Muscle of back (tissue), 11 donors: ENCODE data around the gene PCDHGA12. TPM values are rescaled to one million over a fixed set of nuclear protein-coding genes. Genes with fewer than 3 reads are reported as not detected.
A peak's percentile ranks its signal among the peaks of the same experiment; 100 is the strongest.

Source experiments
- DNase-seq, 3 donors: peaks; one replicate each; pipeline versions ENCODE4 v3.0.0 to v3.0.0-alpha.2; 2013
- polyA plus RNA-seq, 10 donors: library from polyadenylated mRNA; unstranded; fragments of 120-200 nt; gene quantifications; one replicate each; pipeline ENCODE4 v1.2.1, GENCODE V29; 2013; ENCODE audit not compliant: insufficient read length in 10 of 10

The PCDHGA12 gene
- polyA plus RNA-seq, 10 donors: 1.2 to 3.1 (median 2.3) TPM

- no peak for DNase-seq
These were observed 6.9 kb downstream of the PCDHGA12 start for GRCh38 chr5:141437221-141437620.

- DNase-seq: no peak
These were observed 9.3 kb downstream of the PCDHGA12 start for GRCh38 chr5:141439411-141440141.

GRCh38 chr5:141440341-141440740, 10.0 kb downstream of the PCDHGA12 start:
- no peak for DNase-seq

GRCh38 chr5:141441571-141442170, 11.4 kb downstream of the PCDHGA12 start:
- no peak for DNase-seq

GRCh38 chr5:141465351-141465750, 35.0 kb downstream of the PCDHGA12 start:
- DNase-seq: no peak

- peak; percentile 94 to 97 (median 96) for DNase-seq
These were observed 45.4 kb downstream of the PCDHGA12 start, which contains the start of gene PCDHGC3 for GRCh38 chr5:141475625-141476131. Gene PCDHGC3, plus strand, starts transcription at chr5:141475966. Its CDS starts 151 bp downstream, at chr5:141476117.

GRCh38 chr5:141476132-141476911, 46.0 kb downstream of the PCDHGA12 start:
- DNase-seq: peak; percentile 80 to 97 (median 93)

- peak in 1 of 3 donors; percentile 62 for DNase-seq
These were observed 46.8 kb downstream of the PCDHGA12 start for GRCh38 chr5:141477044-141477575.

- DNase-seq: no peak
These were observed 47.5 kb downstream of the PCDHGA12 start for GRCh38 chr5:141477815-141478214.

GRCh38 chr5:141478321-141478945, 48.1 kb downstream of the PCDHGA12 start:
- DNase-seq: no peak

- DNase-seq: no peak
These were observed 49.5 kb downstream of the PCDHGA12 start for GRCh38 chr5:141479776-141480175.

Other genes with a start within 250 kb of the PCDHGA12 start
- gene PCDHB16, start 248.1 kb upstream of the PCDHGA12 start, polyA plus RNA-seq: 1 to 10 TPM; 2.3 to 6.1 (median 4.2) TPM
- 1 to 10 TPM; 1.4 to 3.9 (median 2.5) TPM for gene PCDHB9, start 243.3 kb upstream of the PCDHGA12 start, polyA plus RNA-seq
- 1 to 10 TPM; 3.6 to 6.4 (median 4.9) TPM for gene PCDHB10, start 238.2 kb upstream of the PCDHGA12 start, polyA plus RNA-seq
- 1 to 10 TPM; 1.6 to 3.5 (median 2.7) TPM for gene PCDHB11, start 230.9 kb upstream of the PCDHGA12 start, polyA plus RNA-seq
- 1 to 10 TPM; 2.3 to 3.7 (median 2.8) TPM for gene PCDHB12, start 221.8 kb upstream of the PCDHGA12 start, polyA plus RNA-seq
- 1 to 10 TPM; 2.3 to 3.6 (median 2.6) TPM for gene PCDHB13, start 216.6 kb upstream of the PCDHGA12 start, polyA plus RNA-seq
- gene PCDHB14, start 207.2 kb upstream of the PCDHGA12 start, polyA plus RNA-seq: 1 to 10 TPM; 5.3 to 8.1 (median 6.6) TPM
- 1 to 10 TPM; 5.9 to 9.7 (median 7.8) TPM for gene PCDHB15, start 185.1 kb upstream of the PCDHGA12 start, polyA plus RNA-seq
- under 1 TPM in 1 of 10 donors, not detected in 9; 0.17 TPM for gene SLC25A2, start 126.5 kb upstream of the PCDHGA12 start, polyA plus RNA-seq
- 10 to 100 TPM; 74.5 to 97.2 (median 82.8) TPM for gene TAF7, start 109.7 kb upstream of the PCDHGA12 start, polyA plus RNA-seq
- gene PCDHGA1, start 100.0 kb upstream of the PCDHGA12 start, polyA plus RNA-seq: under 1 TPM; 0.38 to 0.64 (median 0.54) TPM
- gene PCDHGA2, start 91.7 kb upstream of the PCDHGA12 start, polyA plus RNA-seq: 1 to 10 TPM; 1.7 to 3.1 (median 2.4) TPM
- gene PCDHGA3, start 86.7 kb upstream of the PCDHGA12 start, polyA plus RNA-seq: 1 to 10 TPM; 1.2 to 1.7 (median 1.4) TPM
- gene PCDHGB1, start 80.4 kb upstream of the PCDHGA12 start, polyA plus RNA-seq: under 1 TPM; 0.36 to 0.88 (median 0.60) TPM
- gene PCDHGA4, start 75.5 kb upstream of the PCDHGA12 start, polyA plus RNA-seq: 1 to 10 TPM; 1.1 to 1.8 (median 1.3) TPM
- gene PCDHGB2, start 70.5 kb upstream of the PCDHGA12 start, polyA plus RNA-seq: 1 to 10 TPM; 1.9 to 2.6 (median 2.2) TPM
- gene PCDHGA5, start 66.3 kb upstream of the PCDHGA12 start, polyA plus RNA-seq: 1 to 10 TPM; 1.9 to 3.3 (median 2.6) TPM
- gene PCDHGB3, start 60.3 kb upstream of the PCDHGA12 start, polyA plus RNA-seq: 1 to 10 TPM in 9 of 10 donors, under 1 TPM in 1; 0.99 to 1.7 (median 1.4) TPM
- 1 to 10 TPM; 2.4 to 5.4 (median 3.4) TPM for gene PCDHGA6, start 56.6 kb upstream of the PCDHGA12 start, polyA plus RNA-seq
- gene PCDHGA7, start 47.8 kb upstream of the PCDHGA12 start, polyA plus RNA-seq: 1 to 10 TPM; 1.2 to 2.0 (median 1.4) TPM
- 1 to 10 TPM; 1.7 to 3.9 (median 2.5) TPM for gene PCDHGB4, start 42.8 kb upstream of the PCDHGA12 start, polyA plus RNA-seq
- under 1 TPM; 0.43 to 0.83 (median 0.57) TPM for gene PCDHGA8, start 37.9 kb upstream of the PCDHGA12 start, polyA plus RNA-seq
- 1 to 10 TPM; 2.5 to 7.0 (median 4.1) TPM for gene PCDHGB5, start 32.6 kb upstream of the PCDHGA12 start, polyA plus RNA-seq
- 1 to 10 TPM; 3.4 to 5.3 (median 3.8) TPM for gene PCDHGA9, start 27.7 kb upstream of the PCDHGA12 start, polyA plus RNA-seq
- 1 to 10 TPM; 2.7 to 6.8 (median 4.3) TPM for gene PCDHGB6, start 22.5 kb upstream of the PCDHGA12 start, polyA plus RNA-seq
- gene PCDHGA10, start 17.5 kb upstream of the PCDHGA12 start, polyA plus RNA-seq: 1 to 10 TPM; 1.2 to 2.8 (median 1.8) TPM
- gene PCDHGB7, start 12.8 kb upstream of the PCDHGA12 start, polyA plus RNA-seq: 10 to 100 TPM in 1 of 10 donors, 1 to 10 TPM in 9; 7.4 to 11.7 (median 8.2) TPM
- gene PCDHGA11, start 9.5 kb upstream of the PCDHGA12 start, polyA plus RNA-seq: 1 to 10 TPM; 2.9 to 4.8 (median 3.3) TPM
- 100 to 1,000 TPM in 8 of 10 donors, 10 to 100 TPM in 2; 95.8 to 177 (median 115) TPM for gene PCDHGC3, start 45.5 kb downstream of the PCDHGA12 start, polyA plus RNA-seq
- gene PCDHGC4, start 54.5 kb downstream of the PCDHGA12 start, polyA plus RNA-seq: 1 to 10 TPM in 9 of 10 donors, under 1 TPM in 1; 0.93 to 2.2 (median 1.6) TPM
- 1 to 10 TPM in 1 of 10 donors, under 1 TPM in 9; 0.25 to 1.4 (median 0.44) TPM for gene PCDHGC5, start 58.6 kb downstream of the PCDHGA12 start, polyA plus RNA-seq
- gene DIAPH1, start 188.5 kb downstream of the PCDHGA12 start, polyA plus RNA-seq: 10 to 100 TPM; 24.3 to 34.3 (median 27.6) TPM
- 10 to 100 TPM; 42.3 to 60.5 (median 55.2) TPM for gene HDAC3, start 206.3 kb downstream of the PCDHGA12 start, polyA plus RNA-seq
- gene RELL2, start 206.5 kb downstream of the PCDHGA12 start, polyA plus RNA-seq: under 1 TPM; 0.19 to 0.90 (median 0.23) TPM
- 10 to 100 TPM in 2 of 10 donors, 1 to 10 TPM in 8; 3.6 to 11.5 (median 8.0) TPM for gene FCHSD1, start 220.9 kb downstream of the PCDHGA12 start, polyA plus RNA-seq